C4-2B (cell line): ENCODE results near the gene B4GALNT2.

Experiments
- ZFX ChIP-seq: fragments of 450-650 bp; IDR thresholded peaks from 2 replicates; pipeline ENCODE4 v1.6.1; 2017
- TF ChIP-seq, protein P1 (sequence below): fragments of 450-650 bp; conservative IDR thresholded peaks from 2 replicates; pipeline ENCODE4 v1.5.1; 2017; ENCODE audit warnings: mild to moderate bottlenecking

DNA sequence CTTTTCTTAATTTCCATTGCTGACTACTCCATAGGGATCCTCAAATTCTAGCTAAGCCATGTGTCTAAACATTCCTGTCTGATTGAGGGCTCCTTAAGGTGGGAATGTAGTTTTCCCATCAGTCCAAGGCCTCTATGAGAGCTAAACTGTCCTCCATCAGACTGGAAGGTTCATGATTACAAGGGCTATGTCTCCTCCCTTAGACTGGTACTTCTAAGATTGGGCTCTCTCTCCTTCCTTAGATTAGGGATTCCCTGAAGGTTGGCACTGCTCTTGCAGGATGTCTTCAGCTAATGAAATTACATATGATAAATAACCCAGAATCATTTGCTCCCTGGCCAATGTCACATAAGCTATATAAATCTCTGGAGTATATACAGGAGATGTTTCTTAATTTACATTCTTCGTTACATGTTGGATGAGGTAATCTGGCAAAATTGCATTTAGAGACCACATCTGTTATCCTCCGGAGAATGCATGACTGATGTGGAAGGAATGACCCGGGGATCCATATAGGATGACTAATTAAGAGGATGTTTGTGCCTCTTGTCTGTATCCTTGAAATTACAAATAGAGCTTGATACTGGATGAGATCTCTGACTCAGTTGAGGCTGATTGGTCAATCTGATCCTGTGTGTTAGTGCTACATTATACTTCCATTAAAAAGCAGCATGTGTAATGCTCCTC lies 14.2 kb downstream of the B4GALNT2 start:
- TF ChIP-seq, protein P1, sequence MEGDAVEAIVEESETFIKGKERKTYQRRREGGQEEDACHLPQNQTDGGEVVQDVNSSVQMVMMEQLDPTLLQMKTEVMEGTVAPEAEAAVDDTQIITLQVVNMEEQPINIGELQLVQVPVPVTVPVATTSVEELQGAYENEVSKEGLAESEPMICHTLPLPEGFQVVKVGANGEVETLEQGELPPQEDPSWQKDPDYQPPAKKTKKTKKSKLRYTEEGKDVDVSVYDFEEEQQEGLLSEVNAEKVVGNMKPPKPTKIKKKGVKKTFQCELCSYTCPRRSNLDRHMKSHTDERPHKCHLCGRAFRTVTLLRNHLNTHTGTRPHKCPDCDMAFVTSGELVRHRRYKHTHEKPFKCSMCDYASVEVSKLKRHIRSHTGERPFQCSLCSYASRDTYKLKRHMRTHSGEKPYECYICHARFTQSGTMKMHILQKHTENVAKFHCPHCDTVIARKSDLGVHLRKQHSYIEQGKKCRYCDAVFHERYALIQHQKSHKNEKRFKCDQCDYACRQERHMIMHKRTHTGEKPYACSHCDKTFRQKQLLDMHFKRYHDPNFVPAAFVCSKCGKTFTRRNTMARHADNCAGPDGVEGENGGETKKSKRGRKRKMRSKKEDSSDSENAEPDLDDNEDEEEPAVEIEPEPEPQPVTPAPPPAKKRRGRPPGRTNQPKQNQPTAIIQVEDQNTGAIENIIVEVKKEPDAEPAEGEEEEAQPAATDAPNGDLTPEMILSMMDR, result no peak
- no peak for TF ChIP-seq ZFX
